Hippocampal formation (tissue), 2 donors: ENCODE results near the gene MSH3.

ENCODE experiments used
- DNase-seq, 2 donors: peaks; one replicate each; lab custom pipeline; 2025; lab: John Stamatoyannopoulos, UW

Gene MSH3

GRCh38 chr5:80654391-80655230 lies at the start of gene MSH3, which contains the start of gene DHFR:
TSS of gene MSH3 (plus strand) at chr5:80654652. CDS start at chr5:80654728, 76 bp downstream.
TSS of gene DHFR (minus strand) at chr5:80654983. CDS start at chr5:80654489, 494 bp downstream.
- peak; percentile 86 for DNase-seq

GRCh38 chr5:80607343-80607742 lies 47.1 kb upstream of the MSH3 start:
- DNase-seq, result no peak

- DNase-seq, result no peak
These were observed 46.6 kb upstream of the MSH3 start for GRCh38 chr5:80607832-80608231.

GRCh38 chr5:80608731-80609130 lies 45.7 kb upstream of the MSH3 start:
- DNase-seq, result no peak

- no peak for DNase-seq
These were observed 44.8 kb upstream of the MSH3 start for GRCh38 chr5:80609692-80610091.

GRCh38 chr5:80615266-80615914 lies 39.1 kb upstream of the MSH3 start:
- no peak for DNase-seq

GRCh38 chr5:80618438-80618837 lies 36.0 kb upstream of the MSH3 start:
- no peak for DNase-seq

GRCh38 chr5:80619086-80619485 lies 35.4 kb upstream of the MSH3 start:
- DNase-seq, result no peak

- no peak for DNase-seq
These were observed 34.2 kb upstream of the MSH3 start for GRCh38 chr5:80620211-80620610.

- DNase-seq, result no peak
These were observed 31.7 kb upstream of the MSH3 start for GRCh38 chr5:80622756-80623155.

- DNase-seq, result no peak
These were observed 30.5 kb upstream of the MSH3 start for GRCh38 chr5:80623999-80624398.

- no peak for DNase-seq
These were observed 29.2 kb upstream of the MSH3 start for GRCh38 chr5:80625230-80625629.

- DNase-seq, result no peak
These were observed 25.2 kb upstream of the MSH3 start for GRCh38 chr5:80629281-80629680.

GRCh38 chr5:80631278-80632259 lies 22.9 kb upstream of the MSH3 start:
- no peak for DNase-seq

- no peak for DNase-seq
These were observed 21.8 kb upstream of the MSH3 start for GRCh38 chr5:80632700-80633099.

- DNase-seq, result no peak
These were observed 20.3 kb upstream of the MSH3 start for GRCh38 chr5:80634193-80634592.

- DNase-seq, result no peak
These were observed 13.1 kb upstream of the MSH3 start for GRCh38 chr5:80641353-80641752.

- no peak for DNase-seq
These were observed 9.6 kb upstream of the MSH3 start for GRCh38 chr5:80644900-80645299.

- DNase-seq, result no peak
These were observed 7.5 kb upstream of the MSH3 start for GRCh38 chr5:80646926-80647325.

GRCh38 chr5:80653502-80653901 lies 950 bp upstream of the MSH3 start:
- no peak for DNase-seq

- no peak for DNase-seq
These were observed 430 bp upstream of the MSH3 start for GRCh38 chr5:80654054-80654390.

- no peak for DNase-seq
These were observed 851 bp downstream of the MSH3 start for GRCh38 chr5:80655231-80655774.
